GM12874 (cell line): ENCODE data around the gene MNDA.
A peak's percentile ranks its signal among the peaks of the same experiment; 100 is the strongest.

ENCODE experiments used
- CTCF ChIP-seq: IDR thresholded peaks from 2 replicates; pipeline ENCODE4 v1.5.1; 2011; ENCODE audit warnings: low read depth, mild to moderate bottlenecking, control low read depth, low read length, moderate library complexity; ENCODE audit not compliant: insufficient read depth

The MNDA gene

GRCh38 chr1:158830904-158831507, at the start of gene MNDA:
Gene MNDA, plus strand, starts transcription at chr1:158831351. Its CDS starts 10,803 bp downstream, at chr1:158842154.
- TF ChIP-seq CTCF, result no peak

GRCh38 chr1:158793604-158794003, 37.5 kb upstream of the MNDA start:
- TF ChIP-seq CTCF, result peak; percentile 55; the same call in 1 of the 2 replicates

- no peak for TF ChIP-seq CTCF
Observed at GRCh38 chr1:158794247-158794646, 36.9 kb upstream of the MNDA start.

- no peak for TF ChIP-seq CTCF
Observed at GRCh38 chr1:158798531-158798930, 32.6 kb upstream of the MNDA start.

- no peak for TF ChIP-seq CTCF
Observed at GRCh38 chr1:158799689-158800088, 31.5 kb upstream of the MNDA start.

GRCh38 chr1:158800526-158800925, 30.6 kb upstream of the MNDA start:
- no peak for TF ChIP-seq CTCF

- TF ChIP-seq CTCF, result no peak
Observed at GRCh38 chr1:158801396-158801795, 29.8 kb upstream of the MNDA start.

GRCh38 chr1:158803678-158804077, 27.5 kb upstream of the MNDA start:
- TF ChIP-seq CTCF, result no peak
